Measurements from ENCODE around the gene MUC5B. TPM values are rescaled to one million over a fixed set of nuclear protein-coding genes. Genes with fewer than 3 reads are reported as not detected.

MUC5B gene
- total RNA-seq, 1 donor from 2014 or later, result not detected

Small RNA genes lying within 50 kb of the gene (microRNA-seq; reads per million reads assigned to microRNA genes)
- gene MIR6744, result not detected

Other genes with a start within 250 kb of the MUC5B start
- not detected in 3 replicates for gene MUC6, start 186.3 kb upstream of the MUC5B start, total RNA-seq
- 0.02 to 0.07 TPM (median 0.04 TPM) in 3 replicates for gene MUC2, start 148.2 kb upstream of the MUC5B start, total RNA-seq
- gene MUC5AC, start 65.1 kb upstream of the MUC5B start, total RNA-seq, result not detected in 3 replicates
- 40.4 to 43.9 TPM (median 43.2 TPM) in 3 replicates for gene TOLLIP, start 86.6 kb downstream of the MUC5B start, total RNA-seq
- 4.6 to 6.8 TPM (median 4.9 TPM) in 3 replicates for gene BRSK2, start 166.9 kb downstream of the MUC5B start, total RNA-seq

Data from mesothelial cell of epicardium (in vitro differentiated cells).